GM18526 (cell line): ENCODE data around the gene AFF3.

Experiments
- POLR2A ChIP-seq: IDR thresholded peaks from 3 replicates; pipeline ENCODE4 v1.6.1; 2011; ENCODE audit not compliant: insufficient read length; ENCODE audit errors: extremely low read depth

Gene AFF3

DNA sequence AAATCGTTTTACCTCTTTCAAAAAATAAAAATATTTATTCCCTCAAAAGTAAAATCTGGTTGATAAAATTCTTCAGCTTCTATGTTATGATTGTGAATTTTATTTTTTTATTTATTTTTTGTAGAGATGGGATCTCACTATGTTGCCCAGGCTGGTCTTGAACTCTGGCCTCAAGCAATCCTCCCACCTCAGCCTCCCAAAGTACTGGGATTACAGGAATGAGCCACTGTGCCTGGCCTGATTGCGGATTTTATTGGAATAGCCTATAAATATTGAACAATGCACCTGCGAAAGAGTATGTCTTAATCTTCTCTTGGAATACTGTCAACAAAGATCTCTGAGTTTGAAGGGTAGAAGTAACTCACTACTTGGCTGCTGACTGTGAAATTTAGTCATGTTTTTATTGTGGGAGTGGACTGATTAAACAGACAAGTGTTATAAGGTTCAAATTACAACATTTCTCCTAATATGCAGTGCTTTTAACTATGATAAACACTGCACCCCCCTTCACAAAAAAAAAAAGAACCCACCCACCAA lies 138.0 kb downstream of the AFF3 start:
- no peak for TF ChIP-seq POLR2A

GRCh38 chr2:100002059-100002458 lies 140.3 kb downstream of the AFF3 start:
- no peak for TF ChIP-seq POLR2A

GRCh38 chr2:100000915-100001707 lies 141.3 kb downstream of the AFF3 start:
- no peak for TF ChIP-seq POLR2A

DNA sequence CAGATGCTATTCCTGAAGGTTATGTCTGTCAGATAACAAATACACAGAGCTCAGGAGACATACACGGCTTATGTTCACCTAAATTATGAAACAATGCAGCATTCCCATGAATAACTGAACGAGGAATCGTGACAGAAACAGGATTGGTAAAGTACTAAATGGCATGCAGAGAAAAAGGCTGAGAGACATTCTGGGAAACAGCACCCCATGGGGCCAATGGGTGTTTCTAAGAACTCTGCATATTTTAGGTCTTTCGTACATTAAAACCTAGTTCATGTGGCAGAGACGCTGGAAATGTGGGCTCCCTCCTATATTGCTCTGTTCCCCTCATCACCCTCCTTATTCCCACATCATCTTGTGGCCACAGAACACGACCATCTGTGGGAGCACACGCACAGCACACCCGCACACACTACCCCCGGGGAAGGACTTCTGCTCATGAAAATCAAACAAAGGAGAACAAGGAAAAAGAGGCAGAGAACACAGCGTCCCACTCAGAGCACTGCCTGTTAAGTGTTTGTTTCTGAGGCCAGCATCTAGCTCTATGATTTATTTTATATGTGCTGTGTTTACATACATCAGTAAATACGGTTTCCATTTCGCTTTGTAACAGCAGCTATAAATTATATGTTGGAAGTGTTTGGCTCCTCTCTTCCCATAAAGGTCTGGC lies 143.6 kb downstream of the AFF3 start:
- TF ChIP-seq POLR2A = no peak

- no peak for TF ChIP-seq POLR2A
These were observed 152.5 kb downstream of the AFF3 start for GRCh38 chr2:99989905-99990304.

DNA sequence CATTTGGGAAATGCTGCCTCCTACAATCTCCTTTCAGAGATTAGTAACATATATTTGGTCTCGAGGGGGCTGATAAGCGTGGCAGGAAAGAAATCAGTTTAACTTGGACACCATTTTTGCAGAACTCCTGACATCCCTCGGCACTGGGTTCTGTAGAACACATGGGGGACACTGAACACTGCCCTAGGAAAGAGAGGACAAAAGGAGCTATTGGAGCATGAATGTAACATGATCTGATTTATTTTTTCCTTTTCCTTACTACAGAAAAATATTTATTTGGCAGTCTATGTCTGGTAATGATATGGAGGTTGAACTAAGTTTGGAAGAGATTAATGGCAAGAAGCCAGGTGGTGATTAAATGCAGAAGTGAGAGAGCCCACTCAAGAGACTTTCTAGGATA lies 153.8 kb downstream of the AFF3 start:
- TF ChIP-seq POLR2A = no peak

GRCh38 chr2:99987160-99987559 lies 155.2 kb downstream of the AFF3 start:
- no peak for TF ChIP-seq POLR2A

DNA sequence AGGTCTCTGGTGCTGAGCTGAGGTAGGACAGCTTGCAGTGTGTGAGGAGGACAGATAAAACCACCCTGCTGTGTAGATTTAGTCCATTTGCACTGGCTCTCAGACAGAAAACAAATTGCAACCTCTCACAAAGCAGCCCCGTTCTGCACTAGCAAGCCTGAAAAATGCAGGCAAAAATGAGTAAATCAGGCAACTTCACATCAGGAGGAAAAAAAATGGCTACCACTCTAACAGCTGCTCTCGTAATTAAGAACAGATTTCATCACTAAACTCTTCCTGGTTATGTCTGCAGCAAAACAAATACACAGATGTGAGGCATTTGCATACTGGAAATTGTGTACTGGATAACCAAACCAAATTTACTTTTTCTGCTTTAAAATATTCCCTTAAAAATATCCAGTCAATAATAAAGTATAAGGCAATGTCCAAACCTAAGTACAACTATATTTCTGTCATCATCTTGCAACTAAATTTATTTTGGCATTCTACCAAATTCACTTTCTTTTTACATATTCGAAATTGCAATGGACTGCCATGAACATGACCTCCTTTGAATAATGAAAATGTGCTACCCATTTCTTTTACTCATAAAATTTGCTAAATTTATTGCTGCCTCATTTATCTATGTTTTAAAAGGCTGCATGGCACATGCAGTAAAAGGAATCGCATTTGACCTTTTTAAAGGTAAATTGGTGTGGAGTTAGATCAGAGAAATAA lies 157.4 kb downstream of the AFF3 start:
- no peak for TF ChIP-seq POLR2A

- TF ChIP-seq POLR2A = no peak
These were observed 159.6 kb downstream of the AFF3 start for GRCh38 chr2:99982744-99983143.

- TF ChIP-seq POLR2A = no peak
These were observed 160.6 kb downstream of the AFF3 start for GRCh38 chr2:99981840-99982239.

GRCh38 chr2:99980176-99980575 lies 162.2 kb downstream of the AFF3 start:
- TF ChIP-seq POLR2A = no peak

- no peak for TF ChIP-seq POLR2A
These were observed 164.4 kb downstream of the AFF3 start for GRCh38 chr2:99977966-99978365.

DNA sequence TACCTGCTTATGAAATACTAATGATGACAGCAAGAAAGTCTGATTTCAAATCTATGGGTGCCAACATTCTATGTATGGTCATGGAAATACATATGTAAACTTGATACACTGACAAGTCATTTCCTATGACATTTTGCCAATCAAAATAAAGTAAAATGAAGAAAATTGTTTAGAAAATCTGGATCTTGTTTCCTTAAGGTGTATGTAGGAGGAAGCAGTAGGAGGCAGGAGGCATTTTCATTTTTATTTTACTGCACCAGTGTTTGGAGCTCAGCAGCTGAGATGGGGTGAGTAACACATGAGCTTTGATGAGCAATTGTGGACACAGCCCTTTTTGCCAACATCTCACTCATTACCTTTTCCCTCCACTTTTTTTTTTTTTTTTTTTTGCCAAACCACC lies 167.0 kb downstream of the AFF3 start:
- no peak for TF ChIP-seq POLR2A

- TF ChIP-seq POLR2A = no peak
These were observed 167.6 kb downstream of the AFF3 start for GRCh38 chr2:99974682-99975375.

- TF ChIP-seq POLR2A = no peak
These were observed 168.1 kb downstream of the AFF3 start for GRCh38 chr2:99974275-99974674.
